GM10248 (cell line): ENCODE results near the gene IQCB1.
"Not testable (repeated sequence)": the region's sequence is repeated elsewhere in the genome, so short reads cannot be mapped to it uniquely, and the experiment has no call there.

ENCODE experiments used
- CTCF ChIA-PET: fragments of 300-600 bp; sonication (Branson Sonifier 250); formaldehyde crosslinking; extraction: SDS; loops from one replicate; lab custom pipeline; 2021; ENCODE audit warnings: antibody characterized with exemption; lab: Yijun Ruan, JAX
- POLR2A ChIA-PET: fragments of 350-650 bp; sonication (Branson Sonifier 250); formaldehyde crosslinking; extraction: SDS; loops from one replicate; lab custom pipeline; 2020; ENCODE audit warnings: antibody characterized with exemption; lab: Yijun Ruan, JAX
- DNase-seq: peaks from one replicate; pipeline ENCODE4 v3.0.0; 2012; ENCODE audit errors: extremely low spot score
- TF ChIP-seq, protein P1 (sequence below): IDR thresholded peaks from 2 replicates; pipeline ENCODE4 v1.5.1; 2012; ENCODE audit warnings: mild to moderate bottlenecking, low read depth; ENCODE audit errors: extremely low read depth, missing control alignments, control extremely low read depth

IQCB1 gene

GRCh38 chr3:121803771-121804320 is 31.0 kb downstream of the IQCB1 start:
- TF ChIP-seq, protein P1, sequence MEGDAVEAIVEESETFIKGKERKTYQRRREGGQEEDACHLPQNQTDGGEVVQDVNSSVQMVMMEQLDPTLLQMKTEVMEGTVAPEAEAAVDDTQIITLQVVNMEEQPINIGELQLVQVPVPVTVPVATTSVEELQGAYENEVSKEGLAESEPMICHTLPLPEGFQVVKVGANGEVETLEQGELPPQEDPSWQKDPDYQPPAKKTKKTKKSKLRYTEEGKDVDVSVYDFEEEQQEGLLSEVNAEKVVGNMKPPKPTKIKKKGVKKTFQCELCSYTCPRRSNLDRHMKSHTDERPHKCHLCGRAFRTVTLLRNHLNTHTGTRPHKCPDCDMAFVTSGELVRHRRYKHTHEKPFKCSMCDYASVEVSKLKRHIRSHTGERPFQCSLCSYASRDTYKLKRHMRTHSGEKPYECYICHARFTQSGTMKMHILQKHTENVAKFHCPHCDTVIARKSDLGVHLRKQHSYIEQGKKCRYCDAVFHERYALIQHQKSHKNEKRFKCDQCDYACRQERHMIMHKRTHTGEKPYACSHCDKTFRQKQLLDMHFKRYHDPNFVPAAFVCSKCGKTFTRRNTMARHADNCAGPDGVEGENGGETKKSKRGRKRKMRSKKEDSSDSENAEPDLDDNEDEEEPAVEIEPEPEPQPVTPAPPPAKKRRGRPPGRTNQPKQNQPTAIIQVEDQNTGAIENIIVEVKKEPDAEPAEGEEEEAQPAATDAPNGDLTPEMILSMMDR: no peak
- ChIA-PET POLR2A (no interaction called here), CTCF (no interaction called here)
- DNase-seq: no peak

GRCh38 chr3:121800906-121801305 is 34.0 kb downstream of the IQCB1 start:
- POLR2A ChIA-PET: no interaction called here
- TF ChIP-seq, protein P1: no peak
- CTCF ChIA-PET: interaction anchor here (0.9 to 1.7 kb wide), 6 partner anchors 8 to 18 kb away, joined by 3 to 4 read pairs (median 4); no protein-coding TSS in a partner anchor
- no peak for DNase-seq

DNA sequence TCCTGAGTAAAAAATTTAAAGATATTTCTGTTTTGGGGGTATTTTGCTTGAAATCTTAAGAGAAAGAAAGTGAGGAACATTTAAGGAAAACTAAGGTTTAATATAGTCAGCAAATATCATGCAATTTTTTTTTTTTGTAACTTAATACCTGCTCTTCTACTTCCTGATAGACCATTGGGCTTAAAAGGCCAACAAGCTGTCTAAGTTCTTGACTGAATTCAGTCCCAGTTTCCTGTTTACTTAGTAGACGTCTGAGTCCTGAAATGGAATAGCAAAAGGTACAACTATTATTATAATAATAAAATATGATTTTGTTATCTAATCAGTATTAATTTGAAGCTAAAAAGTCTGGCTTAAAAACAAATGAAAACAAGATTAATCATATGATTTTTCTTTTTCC is 37.9 kb downstream of the IQCB1 start:
- ChIA-PET CTCF (no interaction called here), POLR2A (no interaction called here)
- no peak for DNase-seq
- TF ChIP-seq, protein P1: no peak

DNA sequence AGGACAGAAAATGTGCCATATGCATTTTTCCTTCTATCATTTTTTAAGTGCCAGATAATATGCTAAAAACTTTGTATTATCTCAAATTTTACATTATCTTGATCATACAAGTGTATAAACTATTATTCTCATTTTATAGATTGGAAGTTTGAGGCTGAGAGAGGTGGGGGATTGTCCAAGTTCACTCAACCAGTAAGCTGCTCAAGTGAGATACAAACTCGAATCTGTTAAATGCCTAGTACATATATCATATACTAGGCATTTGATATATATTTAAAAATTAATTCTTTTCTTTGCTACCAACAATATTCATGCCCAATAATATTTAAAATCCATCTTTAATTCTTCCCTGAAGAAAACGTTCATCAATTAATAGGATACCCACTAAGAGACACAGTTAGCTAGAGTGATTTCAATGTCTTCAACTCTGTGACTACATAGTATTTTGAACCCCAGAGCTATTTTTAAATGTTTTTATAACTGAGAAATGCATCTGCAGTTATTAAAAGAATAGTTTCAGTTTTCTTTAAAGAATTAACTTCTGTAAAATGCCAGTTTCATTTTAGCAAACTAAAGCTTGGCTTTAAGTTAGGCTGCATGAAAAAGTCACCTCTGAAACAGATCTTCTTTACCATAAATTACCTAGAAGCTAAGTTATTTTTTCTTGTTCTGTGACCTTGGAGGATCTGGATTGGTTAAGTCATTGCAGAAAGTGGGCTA is 40.4 kb downstream of the IQCB1 start:
- ChIA-PET CTCF (interaction anchor here (1.0 to 2.0 kb wide), 5 partner anchors 9 to 202 kb away, joined by 3 to 4 read pairs (median 3); no protein-coding TSS in a partner anchor), POLR2A (no interaction called here)
- no peak for DNase-seq
- TF ChIP-seq, protein P1: no peak

- TF ChIP-seq, protein P1: no peak
- DNase-seq: peak; percentile 32
- POLR2A ChIA-PET: no interaction called here
These were observed 41.8 kb downstream of the IQCB1 start for GRCh38 chr3:121793078-121793477.

DNA sequence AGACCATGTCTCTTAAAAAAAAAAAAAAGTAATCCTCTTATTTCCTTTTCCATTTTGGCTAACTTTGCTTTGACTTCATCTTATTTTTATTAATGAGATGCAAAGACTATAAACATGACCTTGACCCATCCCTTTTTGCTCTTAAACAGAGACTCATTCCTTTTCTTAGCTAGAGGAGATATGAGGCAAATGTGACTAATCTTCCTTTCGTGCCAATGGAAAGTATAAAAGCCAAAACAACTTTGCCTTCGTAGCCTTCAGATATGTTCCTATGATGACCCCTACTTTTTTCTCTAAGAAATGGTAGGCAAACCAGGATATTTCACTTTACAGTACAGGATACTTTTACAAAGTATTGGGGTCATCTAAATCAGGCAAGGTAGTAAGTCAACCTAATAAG is 48.4 kb downstream of the IQCB1 start:
- POLR2A ChIA-PET: interaction anchor here (0.7 kb wide), 1 partner anchor 160 kb away, joined by 3 read pairs; no protein-coding TSS in a partner anchor
- no peak for DNase-seq
- CTCF ChIA-PET: interaction anchor here (0.7 to 1.3 kb wide), 3 partner anchors 9 to 15 kb away, joined by 3 to 4 read pairs (median 3); no protein-coding TSS in a partner anchor
- TF ChIP-seq, protein P1: no peak

More at GRCh38 chr3:121793078-121793477, 41.8 kb downstream of the IQCB1 start:
- CTCF ChIA-PET: interaction anchor here (0.8 to 2.0 kb wide), 2 partner anchors 8 to 203 kb away, joined by 4 read pairs; no protein-coding TSS in a partner anchor

GRCh38 chr3:121782784-121783183 is 52.1 kb downstream of the IQCB1 start:
- CTCF ChIA-PET: interaction anchor here (0.8 to 1.4 kb wide), 4 partner anchors 11 to 21 kb away, joined by 3 to 4 read pairs (median 4); no protein-coding TSS in a partner anchor
- POLR2A ChIA-PET, DNase-seq: not testable (repeated sequence)
